ENCODE results near the gene HOXA10.

- no peak for TF ChIP-seq CTCF (IDR thresholded peaks at IDR 0.05)
- no peak for TF ChIP-seq POLR2A (IDR thresholded peaks at IDR 0.05)
These were observed 42.7 kb downstream of the HOXA10 start for GRCh38 chr7:27131390-27131819.

Measured in thyroid gland (tissue), 4 donors.